Activated T-helper 1 cell treated with Interleukin-2 at 50 U/mL for 16 hours (primary cell): ENCODE data around the gene ATP1A3.
A peak's percentile ranks its signal among the peaks of the same experiment; 100 is the strongest.

Experiments
- DNase-seq: peaks from one replicate; pipeline ENCODE4 v3.0.0-alpha.2; 2020; ENCODE audit warnings: low read depth

The ATP1A3 gene

DNA sequence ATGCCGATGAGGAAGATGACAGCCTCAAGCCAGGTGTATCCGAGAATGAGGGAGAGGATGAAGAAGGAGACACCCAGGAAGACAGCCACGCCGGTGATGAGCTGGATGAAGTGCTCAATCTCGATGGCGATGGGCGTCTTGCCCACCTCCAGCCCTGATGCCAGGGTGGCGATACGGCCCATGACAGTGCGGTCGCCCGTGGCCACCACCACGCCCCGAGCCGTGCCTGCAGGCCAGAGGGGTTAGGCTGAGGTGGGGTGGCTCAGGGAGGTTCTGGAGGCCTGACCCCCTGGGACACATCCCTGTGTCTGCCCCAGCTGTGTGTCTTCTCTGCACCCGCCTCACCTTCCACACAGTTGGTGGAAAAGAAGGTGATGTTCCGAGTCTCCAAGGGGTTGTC lies 9.1 kb downstream of the ATP1A3 start:
- no peak for DNase-seq

DNA sequence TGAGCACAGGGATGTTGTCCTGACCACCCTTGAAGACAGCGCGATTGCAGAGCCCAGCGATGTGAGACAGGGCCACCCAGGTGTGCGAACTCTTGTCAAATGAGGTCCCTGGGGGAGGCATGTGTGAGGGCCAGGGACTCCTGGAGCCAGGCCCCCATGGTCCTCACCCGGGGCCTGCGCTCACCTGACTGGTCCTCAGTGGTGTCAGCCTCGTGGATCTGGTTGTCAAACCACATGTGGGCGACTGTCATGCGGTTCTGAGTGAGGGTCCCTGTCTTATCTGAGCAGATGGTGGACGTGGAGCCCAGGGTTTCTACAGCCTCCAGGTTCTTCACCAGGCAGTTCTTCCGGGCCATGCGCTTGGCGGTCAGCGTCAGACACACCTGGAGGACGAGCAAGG lies 12.3 kb downstream of the ATP1A3 start:
- no peak for DNase-seq

DNA sequence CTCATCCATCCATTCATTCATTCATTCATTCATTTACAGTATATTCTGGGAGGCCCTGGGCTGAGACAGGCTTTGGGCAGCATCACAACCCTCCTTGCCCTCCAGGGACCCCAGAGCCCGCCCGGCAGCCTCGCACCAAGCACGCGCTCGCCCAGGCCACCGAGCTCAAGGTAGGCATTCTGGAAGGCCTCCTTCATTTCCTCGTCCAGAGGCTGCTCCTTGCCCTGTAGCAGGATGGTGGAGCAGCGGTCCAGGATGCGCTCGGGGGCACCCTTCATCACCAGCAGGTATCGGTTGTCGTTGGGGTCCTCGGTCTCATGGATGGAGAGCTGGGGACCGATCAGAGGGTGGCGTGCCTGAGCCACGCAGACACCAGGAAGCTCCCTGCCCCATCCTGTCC lies 15.6 kb downstream of the ATP1A3 start:
- no peak for DNase-seq

DNA sequence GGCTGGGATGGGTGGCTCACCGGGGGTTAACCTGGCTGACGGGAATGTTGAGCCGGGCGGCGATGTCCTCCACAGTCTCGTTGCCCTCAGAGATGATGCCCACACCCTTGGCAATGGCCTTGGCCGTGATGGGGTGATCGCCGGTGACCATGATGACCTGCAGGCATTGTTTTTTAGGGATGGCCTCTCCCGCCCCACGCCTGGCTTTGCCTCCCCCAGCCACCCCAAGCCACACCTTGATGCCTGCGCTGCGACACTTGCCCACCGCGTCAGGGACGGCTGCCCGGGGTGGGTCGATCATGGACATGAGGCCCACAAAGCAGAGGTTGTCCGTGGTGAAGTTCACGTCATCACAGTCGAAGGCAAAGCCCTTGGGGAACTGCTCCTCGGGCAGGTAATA lies 16.1 kb downstream of the ATP1A3 start:
- DNase-seq = no peak

DNA sequence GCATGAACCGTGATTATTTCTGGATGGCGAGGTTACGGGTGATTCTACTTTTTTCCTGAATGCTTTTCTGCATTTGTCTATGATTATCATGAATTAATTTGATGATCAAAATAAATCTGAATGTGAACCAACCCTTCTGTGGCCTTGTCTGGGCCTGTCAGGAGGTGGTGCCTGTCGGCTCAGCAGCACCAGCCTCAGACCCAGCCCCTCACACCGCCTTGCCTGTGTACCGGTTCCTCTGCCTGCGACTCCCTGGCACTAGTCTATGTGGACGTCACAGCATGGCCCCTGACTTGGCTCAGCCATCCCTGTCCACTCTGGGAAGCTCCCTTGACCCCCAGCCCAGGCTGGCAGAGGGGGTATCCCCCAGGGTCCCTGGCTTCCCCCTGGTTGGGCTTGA lies 19.4 kb downstream of the ATP1A3 start:
- no peak for DNase-seq

DNA sequence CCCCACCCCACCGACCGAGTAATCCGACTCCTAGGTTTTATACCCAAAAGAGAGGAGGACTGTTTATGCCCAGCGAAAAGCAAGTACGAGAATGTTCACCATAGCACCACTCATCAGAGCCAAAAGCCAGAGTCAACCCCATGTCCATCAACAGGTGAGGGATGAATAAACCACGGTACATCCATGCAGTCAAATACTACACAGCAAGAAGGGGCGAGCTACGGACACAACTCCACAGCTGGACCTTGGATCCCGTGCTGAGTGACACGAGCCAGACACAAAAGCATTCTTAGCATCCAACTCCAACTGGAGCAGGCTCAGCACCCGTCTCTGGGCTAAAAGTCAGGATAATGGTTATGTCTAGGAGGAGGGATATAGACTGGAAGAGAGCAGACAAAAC lies 22.7 kb downstream of the ATP1A3 start:
- no peak for DNase-seq

DNA sequence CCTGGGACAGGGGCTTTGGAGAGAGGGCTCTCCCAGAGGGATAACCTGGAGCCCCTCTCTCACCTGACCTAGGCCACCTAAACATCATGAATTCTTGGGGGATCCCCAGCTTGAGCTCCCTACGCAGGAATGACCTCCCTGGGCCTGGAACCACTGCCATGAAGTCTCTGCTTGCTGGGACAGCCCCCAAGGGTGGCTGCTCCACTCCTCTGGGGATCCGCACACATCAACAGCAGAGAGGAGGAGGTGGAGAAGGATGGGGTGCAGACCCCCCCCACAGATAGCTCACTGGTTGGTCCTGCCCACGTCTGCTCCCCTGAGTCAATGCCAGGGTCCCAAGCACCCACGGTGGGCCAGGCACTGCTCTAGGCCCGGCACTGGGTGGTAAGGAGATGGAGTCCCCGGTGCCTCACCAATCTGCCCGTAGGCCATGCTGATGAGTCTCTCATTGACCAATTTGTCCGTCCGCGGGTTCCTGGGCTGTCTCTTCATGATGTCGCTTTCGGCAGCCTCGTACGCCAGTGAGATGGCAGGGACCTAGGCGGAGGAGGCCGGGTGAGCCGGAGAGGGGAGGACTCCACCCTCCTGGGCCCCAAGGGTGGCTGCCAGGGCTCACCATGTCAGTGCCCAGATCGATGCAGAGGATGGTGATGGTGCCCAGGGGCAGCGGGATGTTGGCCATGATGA lies 24.1 kb downstream of the ATP1A3 start:
- no peak for DNase-seq

DNA sequence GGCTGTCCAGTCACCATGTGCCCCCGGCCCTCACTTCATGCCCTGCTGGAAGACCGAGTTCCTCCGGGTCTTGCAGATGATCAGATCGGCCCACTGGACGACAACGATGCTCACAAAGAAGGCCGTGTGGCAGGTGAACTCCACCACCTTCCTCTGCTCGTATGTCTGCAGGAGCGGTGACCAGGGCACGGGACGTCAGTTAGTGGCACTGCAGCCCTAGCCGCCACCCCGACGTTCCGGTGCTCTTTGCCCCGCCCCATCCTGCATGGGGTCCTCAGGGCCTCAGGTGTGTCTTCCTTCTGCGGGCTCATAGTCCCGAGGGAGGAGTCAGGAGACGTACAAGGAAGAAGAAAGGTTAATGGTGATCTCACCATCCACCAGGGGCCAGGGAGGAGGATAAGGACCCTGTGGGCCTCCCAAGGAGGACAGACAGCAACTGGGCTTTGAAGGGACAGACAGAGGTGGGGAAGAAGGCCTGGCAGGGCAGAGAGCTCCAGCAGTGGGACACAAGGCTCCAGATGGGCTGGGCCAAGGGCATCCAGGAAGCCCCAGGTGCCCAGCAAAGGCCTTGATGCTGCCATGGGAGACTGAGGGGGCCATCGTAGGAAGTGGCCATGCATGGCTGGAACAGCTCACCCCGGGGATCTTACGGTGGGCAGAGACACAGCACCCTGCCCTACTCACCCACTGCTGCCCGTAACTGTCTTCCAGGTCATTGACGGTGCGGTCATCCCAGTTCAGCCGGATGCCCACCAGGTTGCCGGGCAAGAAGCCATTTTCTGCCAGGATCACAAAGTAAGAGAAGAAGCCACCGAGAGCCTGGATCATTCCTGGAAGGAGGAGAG lies 25.1 kb downstream of the ATP1A3 start:
- DNase-seq = no peak

DNA sequence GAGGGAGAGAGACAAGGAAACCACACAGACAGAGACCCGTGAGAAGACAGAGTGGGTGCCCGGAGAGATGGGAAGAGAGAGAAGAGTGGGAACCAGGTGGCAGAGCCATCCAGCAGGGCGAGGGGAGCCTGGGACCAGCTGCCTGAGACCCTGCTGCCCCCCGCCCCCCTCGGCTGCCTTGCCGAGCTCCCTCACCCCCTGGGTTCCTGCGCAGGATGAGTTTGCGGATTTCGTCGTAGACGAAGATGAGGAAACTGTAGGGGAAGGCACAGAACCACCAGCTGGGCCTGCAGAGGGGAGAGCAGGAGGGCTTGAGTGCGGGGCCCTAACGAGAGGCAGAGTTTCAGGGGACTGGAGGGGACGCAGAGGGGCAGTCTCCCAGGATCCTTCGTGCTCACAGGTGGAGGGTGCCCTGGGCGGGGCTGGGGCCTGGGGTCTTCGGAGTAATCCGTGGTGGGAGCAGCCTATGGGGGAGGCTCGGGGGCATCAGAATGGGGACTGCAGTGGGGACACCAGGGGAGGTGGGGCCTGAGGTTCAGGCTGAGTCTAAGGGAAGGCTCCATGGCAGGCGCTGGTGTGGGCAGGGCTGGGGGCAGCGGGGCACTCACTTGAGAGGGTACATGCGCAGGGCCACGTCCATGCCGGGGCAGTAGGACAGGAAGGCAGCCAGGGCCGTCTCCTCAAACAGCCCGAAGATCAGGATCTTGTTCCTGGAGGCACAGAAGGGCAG lies 26.8 kb downstream of the ATP1A3 start:
- no peak for DNase-seq

DNA sequence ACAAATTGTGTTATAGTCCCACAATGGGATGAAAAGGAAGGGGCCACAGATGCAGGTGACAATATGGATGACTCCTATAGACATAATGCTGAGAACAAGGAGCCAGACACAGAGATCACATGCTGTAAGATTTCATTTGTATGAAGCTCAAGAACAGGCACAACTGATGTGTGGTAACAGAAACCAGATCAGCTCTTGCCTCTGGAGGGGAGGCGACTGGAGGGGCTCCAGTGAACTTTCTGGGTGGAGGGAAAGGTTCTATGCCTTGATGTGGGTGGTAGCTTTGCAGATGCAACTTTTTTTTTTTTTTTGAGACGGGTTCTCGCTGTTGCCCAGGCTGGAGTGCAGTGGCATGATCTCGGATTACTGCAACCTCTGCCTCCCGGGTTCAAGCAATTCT lies 28.9 kb downstream of the ATP1A3 start:
- DNase-seq = no peak

DNA sequence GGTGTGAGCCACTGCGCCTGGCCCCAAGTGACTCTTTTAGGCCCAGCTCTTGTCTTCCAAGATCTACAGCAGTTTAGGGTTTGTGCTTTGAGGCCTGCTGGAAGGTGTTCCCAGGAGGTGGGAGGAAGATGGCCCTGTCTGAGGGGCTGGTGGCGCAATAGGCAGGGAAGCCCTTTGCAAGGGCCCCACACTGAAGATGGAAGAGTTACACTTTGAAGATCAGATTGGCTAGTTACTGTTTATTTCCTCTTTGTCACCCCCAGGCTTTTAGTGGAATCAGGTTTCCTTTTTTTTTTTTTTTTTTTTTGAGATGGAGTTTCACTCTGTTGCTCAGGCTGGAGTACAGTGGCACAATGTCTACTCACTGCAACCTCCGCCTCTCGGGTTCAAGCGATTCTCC lies 33.1 kb downstream of the ATP1A3 start:
- no peak for DNase-seq

DNA sequence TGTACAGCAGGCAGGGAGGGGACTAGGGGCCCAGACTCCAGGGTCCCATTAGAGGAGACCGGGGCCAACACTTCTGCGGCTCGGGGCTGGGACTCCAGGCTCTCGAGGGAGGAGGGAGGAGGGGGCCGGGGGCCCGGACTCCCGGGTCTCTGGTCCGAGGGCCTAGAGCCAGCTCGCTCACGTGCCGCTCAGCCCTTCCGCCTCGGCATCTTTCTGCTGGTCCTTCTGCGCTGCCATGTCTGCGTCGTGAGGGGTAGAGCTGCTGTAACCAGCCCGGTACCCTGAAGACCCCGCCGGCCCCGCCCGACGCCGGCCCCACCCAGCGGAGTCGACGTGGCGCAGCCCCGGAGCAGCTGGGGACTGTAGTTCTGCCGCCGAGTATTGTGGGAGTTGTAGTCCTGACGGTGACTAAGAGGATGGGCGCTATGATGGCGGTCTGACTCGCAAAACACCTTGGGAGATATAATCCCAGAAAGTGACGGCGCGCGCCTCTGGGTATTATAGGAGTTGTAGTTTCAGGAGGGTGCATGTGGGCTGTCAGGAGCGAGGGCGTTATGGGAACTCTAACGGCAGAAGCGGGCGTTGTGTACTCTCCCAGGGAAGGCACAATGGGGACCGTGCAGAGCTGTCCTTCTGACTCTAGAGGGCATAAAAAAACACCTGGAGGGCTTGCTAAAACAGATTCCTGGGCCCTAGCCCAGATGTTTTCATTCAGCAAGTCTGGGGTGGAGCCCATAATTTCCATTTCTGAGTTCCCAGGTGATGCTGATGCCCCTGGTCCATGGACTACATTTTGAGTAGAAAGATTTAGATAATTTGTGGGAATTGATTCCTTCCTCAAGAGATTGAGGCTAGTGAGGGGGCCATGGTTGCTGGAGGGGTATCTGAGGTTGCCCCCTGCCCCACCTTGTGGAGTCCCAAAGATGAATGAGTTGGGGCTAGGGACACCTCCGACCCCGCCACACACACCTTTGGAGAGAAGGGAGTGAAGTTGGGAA lies 34.7 kb downstream of the ATP1A3 start, which contains the start of gene RABAC1:
Gene RABAC1 (minus strand): TSS at position 266 of the 998 bp plus-strand sequence. CDS start 29 bp downstream, at position 237.
- DNase-seq = peak; percentile 75

DNA sequence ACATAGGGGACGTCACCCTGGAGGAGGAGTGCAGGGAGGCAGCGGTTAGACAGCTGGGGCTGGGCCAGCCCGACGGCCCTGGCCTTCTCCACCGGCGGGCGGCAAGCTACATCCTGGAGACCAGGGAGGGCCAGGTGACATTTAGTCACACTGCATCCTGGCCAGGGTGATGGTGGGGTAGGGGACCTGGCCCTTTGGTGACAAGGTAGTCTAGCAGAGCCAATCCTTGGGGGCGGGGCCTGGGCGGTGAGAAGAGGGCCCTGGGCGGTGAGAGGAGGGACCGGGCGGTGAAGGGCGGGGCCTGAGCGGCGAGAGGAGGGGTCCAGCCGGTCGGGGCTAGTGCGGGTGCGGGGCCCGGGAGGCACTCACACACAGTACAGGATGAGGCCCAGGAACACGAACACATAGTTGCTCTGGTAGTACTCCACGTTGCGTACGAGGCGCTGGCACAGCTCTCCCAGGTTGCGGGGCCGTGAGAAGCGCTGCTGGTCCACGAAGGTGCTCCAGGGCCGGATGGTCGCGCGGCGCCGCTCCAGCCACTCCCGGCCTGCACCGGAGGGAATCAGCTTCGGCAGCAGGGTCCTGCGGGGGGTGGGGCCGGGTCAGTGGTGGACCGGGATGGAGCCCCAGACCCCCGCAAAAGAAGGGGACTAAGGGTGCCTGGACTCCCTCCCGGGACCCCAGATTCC lies 35.5 kb downstream of the ATP1A3 start:
- peak; percentile 70 for DNase-seq

DNA sequence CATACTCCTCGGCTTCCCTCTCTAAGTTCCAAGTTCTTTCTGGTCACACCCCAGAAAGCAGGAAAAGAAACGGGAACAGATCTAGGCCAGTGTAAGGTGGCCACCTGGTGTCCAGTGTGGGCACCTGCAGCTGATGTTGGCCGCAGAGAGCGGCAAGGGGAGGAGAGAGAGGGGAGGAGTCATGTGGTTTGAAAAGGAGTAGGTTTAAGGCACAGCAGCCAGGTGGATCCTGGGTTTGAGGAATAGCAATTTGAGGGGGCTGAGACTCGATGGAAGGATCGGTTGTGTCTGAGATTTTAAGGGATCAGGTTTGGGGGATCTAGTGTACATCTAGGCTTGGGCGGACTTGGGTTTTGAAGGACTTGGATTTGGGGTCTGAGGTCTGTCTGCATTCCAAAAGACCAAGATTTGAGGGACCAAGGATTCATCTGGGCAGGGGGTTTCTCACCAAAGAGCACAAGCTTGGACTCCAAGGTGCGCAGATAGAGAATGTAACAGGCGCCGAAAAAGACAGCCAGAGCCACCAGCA lies 36.1 kb downstream of the ATP1A3 start:
- no peak for DNase-seq

DNA sequence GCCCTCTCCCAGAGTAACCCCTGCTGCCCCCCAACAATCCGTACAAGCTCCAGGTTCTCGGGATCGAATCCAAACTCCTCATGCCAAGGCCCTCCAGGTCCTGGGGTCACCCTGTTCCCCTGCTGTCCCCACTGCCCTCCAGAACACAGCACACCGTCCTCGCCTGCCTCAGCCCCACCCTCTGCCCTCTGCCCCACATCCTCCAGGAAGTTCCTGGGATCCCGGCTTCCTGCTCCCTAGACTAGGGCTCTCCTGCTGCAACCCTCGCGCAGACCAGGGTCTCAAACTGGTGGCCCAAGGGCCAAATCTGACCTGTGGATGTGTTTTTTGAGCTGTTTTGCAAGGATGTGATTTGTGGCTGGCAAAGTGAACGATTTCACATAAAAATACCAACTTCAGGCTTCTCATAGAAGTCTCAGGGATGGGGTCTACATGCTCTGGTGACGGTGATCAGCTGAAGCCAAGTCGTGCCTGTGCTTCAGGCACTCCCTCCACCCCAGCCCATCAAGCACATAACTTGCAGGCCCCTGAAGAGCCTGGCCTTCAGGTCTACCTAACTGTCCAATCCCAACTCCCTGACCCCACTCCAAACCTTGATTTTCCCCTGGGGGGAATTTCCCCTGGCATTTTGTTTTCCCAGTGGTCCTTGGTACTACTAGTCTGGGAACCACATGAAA lies 36.7 kb downstream of the ATP1A3 start:
- no peak for DNase-seq

DNA sequence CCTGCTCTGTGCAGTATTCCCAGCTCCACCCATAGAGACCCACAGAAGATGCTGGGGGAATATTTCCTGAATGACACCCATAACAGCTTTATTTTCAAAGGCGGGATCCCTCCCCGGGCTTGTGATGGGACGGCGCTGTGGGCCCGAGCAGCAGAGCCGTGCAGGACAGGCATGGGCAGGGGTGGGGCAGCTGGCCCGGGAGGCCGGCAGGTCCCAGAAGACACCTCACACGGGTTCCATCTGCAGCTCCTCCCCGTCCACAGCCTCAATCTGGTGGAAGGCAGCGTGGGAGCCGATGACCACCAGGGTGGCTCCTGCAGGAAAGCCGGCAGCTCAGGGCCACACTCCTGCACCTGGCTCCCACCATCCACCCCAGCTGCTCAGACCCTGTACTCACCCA lies 37.4 kb downstream of the ATP1A3 start:
- no peak for DNase-seq

DNA sequence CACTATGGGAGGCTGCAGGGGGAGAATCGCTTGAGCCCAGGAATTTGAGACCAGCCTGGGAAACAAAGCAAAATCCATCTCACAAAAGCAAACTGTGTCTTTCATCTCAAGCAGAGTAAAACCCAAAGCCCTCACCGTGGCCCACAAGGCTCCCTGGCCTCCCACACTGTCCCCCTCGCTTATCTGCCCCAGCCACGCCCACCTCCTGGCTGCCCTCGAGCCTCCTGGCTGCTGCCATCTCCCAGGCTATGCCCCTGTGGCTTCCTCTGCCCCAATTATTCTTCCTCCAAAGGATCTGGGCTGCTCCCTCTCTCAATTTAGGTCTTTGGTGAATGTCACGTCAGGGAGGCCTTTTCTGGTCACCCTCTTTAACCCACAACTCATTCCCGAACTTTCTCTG lies 38.5 kb downstream of the ATP1A3 start:
- no peak for DNase-seq

DNA sequence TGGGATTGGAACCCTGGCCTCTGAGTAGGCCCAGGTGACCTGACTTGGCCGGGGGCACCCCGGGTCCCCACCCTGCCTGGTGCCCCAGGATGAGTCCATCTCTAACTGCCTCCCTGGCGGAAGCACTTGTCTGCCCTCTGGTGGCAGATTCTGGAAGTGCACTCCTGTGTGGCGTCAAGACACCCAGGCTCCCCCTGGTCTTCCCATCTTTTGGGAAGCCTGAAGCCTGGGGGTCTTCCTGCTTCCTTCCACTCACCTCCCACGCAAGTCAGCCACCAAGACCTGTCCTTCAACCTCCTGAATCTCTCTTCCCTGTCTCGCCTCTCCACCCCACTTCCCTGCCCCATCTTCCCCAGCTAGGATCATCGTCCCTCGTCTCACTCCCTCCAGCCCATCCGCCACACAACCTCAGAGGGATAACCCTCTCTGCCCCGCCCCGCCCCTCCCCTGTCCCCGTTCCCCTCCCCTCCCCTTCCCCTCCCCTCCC lies 42.3 kb downstream of the ATP1A3 start:
- DNase-seq = peak; percentile 76

DNA sequence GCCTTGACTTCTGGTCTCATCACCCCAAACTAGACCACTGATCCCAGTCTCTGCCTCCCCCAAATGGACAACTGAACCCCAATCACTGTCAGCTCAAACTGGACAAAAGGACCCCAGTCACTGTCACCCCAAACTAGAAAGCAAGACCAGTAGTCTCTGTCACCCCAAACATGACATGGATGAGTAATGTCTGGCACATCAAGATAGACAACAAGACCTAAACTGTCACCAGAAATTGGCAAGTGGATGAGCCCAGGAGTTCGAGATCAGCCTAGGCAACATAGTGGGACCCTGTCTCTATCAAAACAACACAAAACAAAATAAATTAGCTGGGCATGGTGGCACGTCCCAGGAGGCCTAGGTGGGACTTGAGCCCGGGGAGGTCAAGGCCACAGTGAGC lies 46.9 kb downstream of the ATP1A3 start:
- no peak for DNase-seq
